CD4-positive, CD25-positive, alpha-beta regulatory T cell (primary cell): ENCODE data around the gene ACP3. TPM values are rescaled to one million over a fixed set of nuclear protein-coding genes. Genes with fewer than 3 reads are reported as not detected.
A peak's percentile ranks its signal among the peaks of the same experiment; 100 is the strongest.
"Not testable (repeated sequence)": the region's sequence is repeated elsewhere in the genome, so short reads cannot be mapped to it uniquely, and the experiment has no call there.

ENCODE experiments used
- ATAC-seq, 2 donors: fragments of 150-1000 bp; cut with Tn5 transposase; one replicate each; pipeline ENCODE4 v1.10.0; 2021; ENCODE audit warnings: low read depth in 2 of 2, moderate number of reproducible peaks in 2 of 2, moderate library complexity in 1 of 2
- DNase-seq, 3 donors: peaks; one replicate each; pipeline versions ENCODE4 v3.0.0 to v3.0.0-alpha.2; 2012 to 2022; ENCODE audit warnings: mixed read lengths in 1 of 3
- H3K27ac ChIP-seq: one replicate; pipeline ENCODE4 v1.7.0; 2013; ENCODE audit warnings: mild to moderate bottlenecking, low read length; ENCODE audit not compliant: insufficient read depth, poor library complexity, severe bottlenecking
- H3K27me3 ChIP-seq: one replicate; pipeline ENCODE4 v1.7.0; 2013; ENCODE audit warnings: low read length; ENCODE audit not compliant: control insufficient read depth, insufficient read depth
- H3K36me3 ChIP-seq: one replicate; pipeline ENCODE4 v1.7.0; 2013; ENCODE audit warnings: mild to moderate bottlenecking, low read length, moderate library complexity; ENCODE audit not compliant: control insufficient read depth, insufficient read depth
- H3K4me1 ChIP-seq: 2 replicates; pipeline ENCODE4 v1.7.0; 2013; ENCODE audit warnings: mild to moderate bottlenecking, low read length; ENCODE audit not compliant: insufficient read depth, control insufficient read depth, poor library complexity, severe bottlenecking
- H3K4me3 ChIP-seq: one replicate; pipeline ENCODE4 v1.7.0; 2013; ENCODE audit warnings: low read depth, mild to moderate bottlenecking, low read length, moderate library complexity
- H3K9me3 ChIP-seq, 2 experiments: 1 replicate in 1 of 2; 2 replicates in 1 of 2; pipeline ENCODE4 v1.7.0; 2013; ENCODE audit warnings: low read length in 2 of 2, mild to moderate bottlenecking in 1 of 2, moderate library complexity in 1 of 2; ENCODE audit not compliant: control insufficient read depth in 2 of 2
- H3K27ac Mint-ChIP-seq, 3 donors: one replicate each; pipeline ENCODE4 v1.8.0; 2020 to 2022; ENCODE audit warnings: mild to moderate bottlenecking in 3 of 3, mixed read lengths in 3 of 3, moderate library complexity in 2 of 3
- H3K27me3 Mint-ChIP-seq: one replicate; pipeline ENCODE4 v1.8.0; 2022; ENCODE audit warnings: mild to moderate bottlenecking, mixed read lengths
- H3K36me3 Mint-ChIP-seq: one replicate; pipeline ENCODE4 v1.8.0; 2020; ENCODE audit warnings: mixed read lengths
- H3K4me1 Mint-ChIP-seq, 4 donors: one replicate each; pipeline ENCODE4 v1.8.0; 2020 to 2022; ENCODE audit warnings: mixed read lengths in 4 of 4, mild to moderate bottlenecking in 1 of 4
- H3K4me3 Mint-ChIP-seq, 4 donors: one replicate each; pipeline ENCODE4 v1.8.0; 2020 to 2022; ENCODE audit warnings: mild to moderate bottlenecking in 4 of 4, mixed read lengths in 4 of 4, moderate library complexity in 3 of 4
- H3K9me3 Mint-ChIP-seq, 7 donors: one replicate each; pipeline ENCODE4 v1.8.0; 2020 to 2022; ENCODE audit warnings: mixed read lengths in 7 of 7, mild to moderate bottlenecking in 3 of 7, moderate library complexity in 2 of 7
- polyA plus RNA-seq, 4 donors: library from polyadenylated mRNA; unstranded; fragments of 300-500 nt; fragmentation: Illumina TruSeq; gene quantifications; one replicate each; pipeline ENCODE4 v1.2.3, GENCODE V29; 2021
- total RNA-seq: library from RNA; stranded (reverse); gene quantifications from one replicate; pipeline ENCODE4 v1.2.3, GENCODE V29; 2022

Gene ACP3
- total and polyA plus RNA-seq, 5 donors from 2014 or later, result not detected

DNA sequence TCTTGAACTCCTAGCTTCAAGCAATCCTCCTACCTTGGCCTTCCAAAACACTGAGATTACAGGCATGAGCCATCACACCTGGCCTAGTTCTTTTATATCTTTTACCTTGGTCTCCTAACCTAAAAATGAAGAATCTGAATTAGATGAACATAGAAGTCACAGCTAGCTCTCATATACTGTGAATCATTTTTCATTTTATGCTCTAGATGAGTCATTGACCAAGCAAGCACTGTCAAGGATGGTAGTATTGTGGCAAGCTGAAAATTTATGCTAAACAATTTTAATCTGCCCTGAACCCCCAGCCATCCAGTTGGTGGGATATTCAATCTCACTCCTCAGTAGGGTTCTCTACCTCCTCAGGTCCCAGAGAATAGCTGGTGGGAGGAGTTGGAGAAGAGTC, 51.8 kb downstream of the ACP3 start:
- Mint-ChIP-seq H3K27ac (no peak overlapping the region), H3K27me3 (no peaks in the 10 kb centered on the region), H3K4me3 (no peak overlapping the region), H3K36me3 (no peaks in the 10 kb centered on the region), H3K9me3 (no peaks in the 10 kb centered on the region), H3K4me1 (no peaks in the 10 kb centered on the region)
- DNase-seq, result no peak
- ATAC-seq, result no peak
- Histone ChIP-seq H3K4me1 (no peaks in the 10 kb centered on the region), H3K27ac (no peak overlapping the region), H3K4me3 (no peak overlapping the region), H3K9me3 (no peaks in the 10 kb centered on the region), H3K27me3 (no peaks in the 10 kb centered on the region), H3K36me3 (no peaks in the 10 kb centered on the region)

DNA sequence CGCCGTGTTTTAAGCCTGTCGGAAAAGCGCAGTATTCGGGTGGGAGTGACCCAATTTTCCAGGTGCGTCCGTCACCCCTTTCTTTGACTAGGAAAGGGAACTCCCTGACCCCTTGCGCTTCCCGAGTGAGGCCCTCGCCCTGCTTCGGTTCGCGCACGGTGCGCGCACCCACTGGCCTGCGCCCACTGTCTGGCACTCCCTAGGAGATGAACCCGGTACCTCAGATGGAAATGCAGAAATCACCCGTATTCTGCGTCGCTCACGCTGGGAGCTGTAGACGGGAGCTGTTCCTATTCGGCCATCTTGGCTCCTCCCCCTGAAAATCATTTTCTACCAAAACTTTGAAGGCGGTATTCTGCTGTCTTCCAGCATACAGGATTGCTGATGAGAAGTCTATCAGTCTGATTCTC, 59.7 kb downstream of the ACP3 start:
- not testable (repeated sequence) for ATAC-seq, H3K36me3 Mint-ChIP-seq, DNase-seq, H3K36me3 ChIP-seq, H3K4me1 ChIP-seq, H3K9me3 ChIP-seq, H3K4me1 Mint-ChIP-seq, H3K4me3 ChIP-seq, H3K27me3 ChIP-seq, H3K9me3 Mint-ChIP-seq, H3K27ac ChIP-seq
- Mint-ChIP-seq H3K27me3 (peaks cover 16% of the 10 kb centered on the region), H3K4me3 (peak overlapping the region in 2 of 4 donors; percentile 13 to 79), H3K27ac (peak overlapping the region in 1 of 3 donors; percentile 26)

DNA sequence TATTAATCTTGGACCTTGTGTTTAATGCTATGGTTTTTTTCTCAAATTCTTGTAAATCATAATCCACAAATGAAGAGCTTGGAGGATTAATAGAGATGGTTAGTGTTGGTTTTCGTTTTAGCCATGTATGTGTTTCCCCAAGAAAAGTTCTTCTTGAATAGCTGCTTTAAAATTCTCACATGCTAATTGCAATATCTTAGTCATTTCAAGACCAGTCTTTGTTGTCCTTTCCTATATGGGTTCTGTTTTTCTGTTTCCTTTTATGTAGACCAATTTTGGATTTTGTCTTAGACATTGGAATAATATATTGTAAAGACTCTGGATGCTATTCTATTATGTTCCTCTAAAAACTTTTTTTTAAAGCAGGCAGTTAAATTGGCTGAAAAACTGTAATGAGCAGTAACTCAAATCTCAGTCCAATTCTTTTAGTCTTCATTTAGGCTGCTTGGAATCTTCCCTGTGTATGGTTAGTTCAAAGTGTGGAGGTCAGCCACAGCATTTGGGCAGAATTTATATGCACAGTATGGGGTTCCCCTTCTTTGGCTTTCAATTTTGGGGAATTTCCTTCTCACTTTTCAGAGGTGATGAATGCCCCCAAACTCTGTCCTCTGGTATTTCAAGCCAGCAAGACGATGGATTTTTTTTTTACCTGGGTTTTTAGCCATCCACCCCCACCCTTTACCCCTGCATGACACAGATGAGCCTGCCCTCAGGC, 61.0 kb downstream of the ACP3 start:
- ATAC-seq (no peak), DNase-seq (no peak)
- no peaks in the 10 kb centered on the region for H3K4me1 Mint-ChIP-seq
- peaks cover 0 to 4% (median 0%) of the 10 kb centered on the region in 7 donors for H3K9me3 Mint-ChIP-seq
- H3K27ac Mint-ChIP-seq, result no peak overlapping the region
- no peaks in the 10 kb centered on the region for H3K4me1 ChIP-seq
- no peak overlapping the region for H3K4me3 Mint-ChIP-seq
- H3K4me3 ChIP-seq, result no peak overlapping the region
- no peaks in the 10 kb centered on the region for H3K36me3 ChIP-seq
- no peaks in the 10 kb centered on the region for H3K9me3 ChIP-seq
- H3K27me3 Mint-ChIP-seq, result peaks cover 16% of the 10 kb centered on the region
- H3K27me3 ChIP-seq, result peaks cover 2% of the 10 kb centered on the region
- no peaks in the 10 kb centered on the region for H3K36me3 Mint-ChIP-seq
- no peak overlapping the region for H3K27ac ChIP-seq

DNA sequence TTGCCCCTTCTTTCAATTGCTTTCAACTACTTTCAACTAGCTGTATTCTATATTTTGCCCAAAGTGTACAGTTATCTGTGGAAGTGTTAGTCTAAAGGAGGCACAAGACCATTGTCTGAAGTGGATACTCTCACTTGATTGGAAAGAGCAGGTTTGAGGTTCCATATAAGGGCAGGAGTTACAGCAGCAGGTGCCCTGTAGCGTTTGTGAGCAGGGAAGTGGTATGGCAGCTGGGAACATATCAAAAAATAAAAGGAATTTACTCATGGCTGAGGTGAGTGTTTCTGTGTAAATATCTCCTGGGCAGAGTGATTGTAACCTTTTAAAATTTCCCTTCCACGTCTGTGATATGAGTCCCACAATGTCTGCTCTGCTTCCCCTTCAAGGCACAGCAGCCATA, 61.6 kb downstream of the ACP3 start:
- no peaks in the 10 kb centered on the region for H3K4me1 ChIP-seq
- Mint-ChIP-seq H3K4me1 (no peaks in the 10 kb centered on the region), H3K36me3 (no peaks in the 10 kb centered on the region), H3K9me3 (peaks cover 0 to 4% (median 0%) of the 10 kb centered on the region in 7 donors), H3K27ac (no peak overlapping the region), H3K4me3 (no peak overlapping the region), H3K27me3 (peaks cover 16% of the 10 kb centered on the region)
- DNase-seq (no peak), ATAC-seq (no peak)
- no peaks in the 10 kb centered on the region for H3K36me3 ChIP-seq
- peaks cover 2% of the 10 kb centered on the region for H3K27me3 ChIP-seq
- no peaks in the 10 kb centered on the region for H3K9me3 ChIP-seq
- no peak overlapping the region for H3K4me3 ChIP-seq
- H3K27ac ChIP-seq, result no peak overlapping the region

DNA sequence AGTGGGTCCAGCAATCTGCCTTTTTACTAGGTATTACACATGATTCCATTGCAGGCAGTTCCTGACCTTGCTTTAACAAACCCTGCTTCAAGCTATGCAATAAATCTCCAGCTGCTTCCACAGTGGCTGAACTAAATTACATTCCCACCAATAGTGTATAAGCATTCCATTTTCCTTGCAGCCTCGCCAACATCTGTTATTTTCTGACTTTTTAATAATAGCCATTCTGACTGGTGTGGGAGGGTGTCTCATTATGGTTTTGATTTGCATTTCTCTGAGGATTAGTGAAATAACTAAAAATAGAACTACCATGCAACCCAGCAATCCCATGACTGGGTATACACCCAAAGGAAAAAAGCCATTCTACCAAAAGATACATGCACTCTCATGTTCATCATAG, 63.7 kb downstream of the ACP3 start:
- no peaks in the 10 kb centered on the region for H3K9me3 ChIP-seq
- peaks cover 0 to 2% (median 0%) of the 10 kb centered on the region in 7 donors for H3K9me3 Mint-ChIP-seq
- peaks cover 16% of the 10 kb centered on the region for H3K27me3 Mint-ChIP-seq
- H3K27ac Mint-ChIP-seq, result no peak overlapping the region
- no peaks in the 10 kb centered on the region for H3K4me1 Mint-ChIP-seq
- no peaks in the 10 kb centered on the region for H3K36me3 Mint-ChIP-seq
- no peaks in the 10 kb centered on the region for H3K36me3 ChIP-seq
- H3K27me3 ChIP-seq, result peaks cover 2% of the 10 kb centered on the region
- DNase-seq (no peak), ATAC-seq (no peak)
- no peaks in the 10 kb centered on the region for H3K4me1 ChIP-seq
- H3K4me3 ChIP-seq, result no peak overlapping the region
- no peak overlapping the region for H3K27ac ChIP-seq
- H3K4me3 Mint-ChIP-seq, result no peak overlapping the region

DNA sequence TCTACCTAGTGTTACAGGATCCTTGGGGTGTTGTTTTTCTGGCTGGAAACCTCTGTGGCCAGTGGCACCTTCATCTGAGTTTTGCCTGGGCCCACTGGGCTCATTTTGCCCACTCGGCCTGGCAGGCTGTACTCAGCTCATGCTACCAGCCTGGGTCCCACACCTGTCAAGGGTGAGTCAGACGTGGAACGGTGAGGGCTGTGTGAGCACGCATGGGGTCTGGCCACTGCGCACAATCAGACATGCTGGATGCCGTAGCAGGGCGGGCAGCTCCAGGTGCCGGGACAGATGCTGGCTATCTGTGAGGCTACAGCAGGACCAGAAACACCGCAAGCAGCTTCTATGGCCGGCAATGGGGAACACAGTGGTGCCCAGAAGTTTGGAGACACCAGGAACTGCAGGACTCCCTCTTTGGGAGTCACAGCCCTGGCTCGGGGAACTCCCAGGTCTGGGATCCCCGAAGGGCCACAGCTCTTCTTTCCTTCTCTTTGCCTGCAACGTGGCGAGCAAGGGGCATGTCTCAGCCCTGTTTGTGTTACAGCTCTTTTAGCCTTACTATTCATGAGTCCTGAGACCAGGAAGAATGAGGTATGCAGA, 64.2 kb downstream of the ACP3 start:
- ATAC-seq (no peak), DNase-seq (no peak)
- H3K4me1 ChIP-seq, result no peaks in the 10 kb centered on the region
- no peaks in the 10 kb centered on the region for H3K36me3 ChIP-seq
- no peak overlapping the region for H3K27ac ChIP-seq
- H3K4me3 ChIP-seq, result no peak overlapping the region
- H3K27me3 ChIP-seq, result peaks cover 2% of the 10 kb centered on the region
- peaks cover 0 to 3% (median 0%) of the 10 kb centered on the region in 7 donors for H3K9me3 Mint-ChIP-seq
- H3K27me3 Mint-ChIP-seq, result peaks cover 19% of the 10 kb centered on the region
- peaks cover 0 to under 1% (median 0%) of the 10 kb centered on the region in 4 donors for H3K4me1 Mint-ChIP-seq
- H3K36me3 Mint-ChIP-seq, result no peaks in the 10 kb centered on the region
- no peak overlapping the region for H3K4me3 Mint-ChIP-seq
- H3K9me3 ChIP-seq, result no peaks in the 10 kb centered on the region
- no peak overlapping the region for H3K27ac Mint-ChIP-seq

DNA sequence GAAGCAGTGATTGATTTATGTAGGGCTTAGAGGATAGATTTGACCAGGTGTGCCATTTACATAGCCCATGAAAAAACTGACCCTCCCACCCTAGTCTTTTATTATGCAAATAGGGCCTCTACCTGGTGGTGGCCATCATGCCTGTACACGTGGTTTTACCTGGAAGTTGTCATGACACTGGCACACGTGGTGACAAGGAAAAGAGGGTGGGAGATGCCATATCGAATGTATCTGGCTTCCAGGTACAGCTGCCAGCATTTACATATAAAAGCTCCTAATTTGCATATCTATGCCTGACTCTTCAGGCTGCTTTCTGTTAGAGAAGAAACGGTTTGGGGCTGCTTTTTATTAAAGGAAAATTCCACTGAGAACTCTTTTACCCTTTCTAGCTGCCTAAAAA, 65.1 kb downstream of the ACP3 start:
- Histone ChIP-seq H3K9me3 (no peaks in the 10 kb centered on the region), H3K27me3 (peaks cover 2% of the 10 kb centered on the region), H3K4me1 (no peaks in the 10 kb centered on the region), H3K27ac (no peak overlapping the region), H3K4me3 (no peak overlapping the region), H3K36me3 (no peaks in the 10 kb centered on the region)
- no peak overlapping the region for H3K4me3 Mint-ChIP-seq
- DNase-seq, result no peak
- H3K9me3 Mint-ChIP-seq, result peaks cover 0 to 5% (median 0%) of the 10 kb centered on the region in 7 donors
- ATAC-seq, result no peak
- peaks cover 0 to 3% (median 0%) of the 10 kb centered on the region in 4 donors for H3K4me1 Mint-ChIP-seq
- no peak overlapping the region for H3K27ac Mint-ChIP-seq
- H3K36me3 Mint-ChIP-seq, result no peaks in the 10 kb centered on the region
- H3K27me3 Mint-ChIP-seq, result peaks cover 21% of the 10 kb centered on the region

DNA sequence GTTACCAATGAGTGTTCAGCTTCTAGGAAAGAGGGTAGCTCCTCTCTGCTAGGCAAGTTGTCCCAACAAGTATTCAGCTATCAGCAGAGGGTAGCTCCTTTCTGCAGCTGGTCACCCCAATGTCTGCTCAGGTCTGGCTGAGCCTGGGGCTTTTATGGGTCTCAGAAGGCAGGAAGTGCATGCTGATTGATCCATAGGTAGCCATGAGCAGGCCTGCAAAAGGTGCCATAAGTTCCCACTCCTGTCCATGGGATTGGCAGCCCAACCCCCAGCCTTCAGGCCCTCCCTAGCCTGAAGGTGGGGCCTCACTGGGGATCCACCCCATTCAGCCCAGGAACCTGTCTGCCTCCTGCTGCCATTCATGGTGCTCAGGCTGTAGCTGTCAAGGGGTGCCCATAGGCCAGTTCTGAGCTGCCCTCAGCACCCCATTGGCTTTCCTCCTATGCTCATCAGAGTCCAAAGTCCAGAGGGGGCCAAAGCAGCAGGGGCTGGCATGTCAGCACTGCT, 65.5 kb downstream of the ACP3 start:
- Mint-ChIP-seq H3K36me3 (no peaks in the 10 kb centered on the region), H3K9me3 (peaks cover 0 to 5% (median 0%) of the 10 kb centered on the region in 7 donors), H3K4me1 (peaks cover 0 to 3% (median 0%) of the 10 kb centered on the region in 4 donors), H3K27ac (no peak overlapping the region), H3K27me3 (peaks cover 21% of the 10 kb centered on the region), H3K4me3 (no peak overlapping the region)
- no peak overlapping the region for H3K27ac ChIP-seq
- peaks cover 2% of the 10 kb centered on the region for H3K27me3 ChIP-seq
- H3K4me1 ChIP-seq, result no peaks in the 10 kb centered on the region
- ATAC-seq (no peak), DNase-seq (no peak)
- H3K9me3 ChIP-seq, result no peaks in the 10 kb centered on the region
- no peaks in the 10 kb centered on the region for H3K36me3 ChIP-seq
- no peak overlapping the region for H3K4me3 ChIP-seq
